Measurements from ENCODE around the gene PSTPIP2.
A peak's percentile ranks its signal among the peaks of the same experiment; 100 is the strongest.

DNA sequence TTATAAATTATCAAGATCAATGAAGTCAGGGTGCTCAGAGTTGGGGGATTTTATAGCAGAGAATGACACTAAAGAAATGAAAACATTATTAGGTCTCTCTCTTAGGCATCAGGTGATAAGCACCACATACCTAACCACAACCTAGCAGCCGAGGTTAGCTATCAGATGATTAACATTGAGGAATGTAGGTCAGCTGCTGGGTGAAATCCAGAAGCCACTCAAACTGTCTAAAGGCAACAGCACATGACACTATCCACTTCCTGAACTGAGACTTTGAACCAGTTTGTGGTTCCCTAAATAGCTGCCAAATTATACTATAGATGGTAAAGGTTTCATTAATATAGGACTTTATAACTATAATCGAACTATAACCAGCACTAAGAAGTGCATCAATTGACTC, 109.6 kb downstream of the PSTPIP2 start:
- TF ChIP-seq, protein P1, sequence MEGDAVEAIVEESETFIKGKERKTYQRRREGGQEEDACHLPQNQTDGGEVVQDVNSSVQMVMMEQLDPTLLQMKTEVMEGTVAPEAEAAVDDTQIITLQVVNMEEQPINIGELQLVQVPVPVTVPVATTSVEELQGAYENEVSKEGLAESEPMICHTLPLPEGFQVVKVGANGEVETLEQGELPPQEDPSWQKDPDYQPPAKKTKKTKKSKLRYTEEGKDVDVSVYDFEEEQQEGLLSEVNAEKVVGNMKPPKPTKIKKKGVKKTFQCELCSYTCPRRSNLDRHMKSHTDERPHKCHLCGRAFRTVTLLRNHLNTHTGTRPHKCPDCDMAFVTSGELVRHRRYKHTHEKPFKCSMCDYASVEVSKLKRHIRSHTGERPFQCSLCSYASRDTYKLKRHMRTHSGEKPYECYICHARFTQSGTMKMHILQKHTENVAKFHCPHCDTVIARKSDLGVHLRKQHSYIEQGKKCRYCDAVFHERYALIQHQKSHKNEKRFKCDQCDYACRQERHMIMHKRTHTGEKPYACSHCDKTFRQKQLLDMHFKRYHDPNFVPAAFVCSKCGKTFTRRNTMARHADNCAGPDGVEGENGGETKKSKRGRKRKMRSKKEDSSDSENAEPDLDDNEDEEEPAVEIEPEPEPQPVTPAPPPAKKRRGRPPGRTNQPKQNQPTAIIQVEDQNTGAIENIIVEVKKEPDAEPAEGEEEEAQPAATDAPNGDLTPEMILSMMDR (IDR thresholded peaks at IDR 0.05; ENCODE audit: insufficient read depth, low read length): no peak
- TF ChIP-seq POLR2AphosphoS5 (IDR thresholded peaks at IDR 0.05; ENCODE audit: low read depth): no peak
- TF ChIP-seq GABPA (IDR thresholded peaks at IDR 0.05; ENCODE audit: low read depth): no peak
- no peak for TF ChIP-seq REST (IDR thresholded peaks at IDR 0.05; ENCODE audit: insufficient replicate concordance, low read depth)
- peak; percentile 73; the same call in 1 of the 2 replicates for TF ChIP-seq SPI1 (IDR thresholded peaks at IDR 0.05; ENCODE audit: borderline replicate concordance, low read depth)

Data from HL-60 (cell line).